HG03469 (cell line): ENCODE results near the gene ZNF555.
A peak's percentile ranks its signal among the peaks of the same experiment; 100 is the strongest.

Experiments used
- ATAC-seq: cut with Tn5 transposase; IDR thresholded peaks from one replicate; pipeline ENCODE4 v1.9.1; 2021; ENCODE audit warnings: mild to moderate bottlenecking, moderate library complexity, moderate number of reproducible peaks; ENCODE audit not compliant: unreplicated experiment

The ZNF555 gene

DNA sequence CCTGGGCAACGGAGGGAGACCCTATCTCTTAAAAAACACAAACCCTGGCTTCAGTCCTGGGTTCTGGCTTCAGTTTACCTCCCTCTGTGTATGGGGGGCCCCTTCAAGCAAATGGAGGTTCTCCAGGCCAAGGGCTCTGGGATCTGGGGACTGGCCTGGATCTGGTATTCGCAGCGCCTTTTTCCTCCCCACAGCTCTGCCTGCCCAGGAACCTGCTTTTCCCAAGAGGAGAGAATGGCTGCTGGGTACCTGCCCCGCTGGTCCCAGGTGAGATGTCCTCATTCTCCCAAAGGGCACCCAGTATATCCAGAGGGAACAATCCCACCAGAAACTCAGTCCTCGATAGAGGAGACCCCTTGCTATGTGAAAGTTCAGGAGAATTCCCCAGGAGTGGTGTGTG lies 18.4 kb upstream of the ZNF555 start:
- no peak for ATAC-seq

GRCh38 chr19:2823646-2824045 lies 17.6 kb upstream of the ZNF555 start:
- no peak for ATAC-seq

DNA sequence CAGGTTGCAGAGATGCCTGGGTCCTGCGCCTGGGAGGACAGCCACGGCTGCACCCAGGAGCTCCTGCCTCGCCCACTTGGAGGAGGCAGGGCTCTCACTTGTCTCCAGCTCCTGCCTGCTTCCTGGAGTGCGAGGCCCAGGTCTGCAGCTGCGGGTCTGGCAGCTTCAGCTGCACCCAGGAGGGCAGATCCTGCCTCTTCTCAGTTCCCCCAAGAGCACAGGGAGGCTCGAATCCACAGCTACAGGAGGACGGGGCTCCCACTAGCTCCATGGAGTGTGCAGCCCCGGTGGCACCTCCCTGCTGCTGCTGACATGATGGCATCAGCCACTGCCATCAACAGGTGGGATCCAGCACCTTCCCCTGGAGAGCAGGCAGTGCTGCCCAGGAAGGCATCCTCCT lies 17.1 kb upstream of the ZNF555 start:
- no peak for ATAC-seq

GRCh38 chr19:2827022-2827421 lies 14.3 kb upstream of the ZNF555 start:
- ATAC-seq: no peak

- no peak for ATAC-seq
These were observed 13.3 kb upstream of the ZNF555 start for GRCh38 chr19:2827840-2828489.

- no peak for ATAC-seq
These were observed 6.9 kb upstream of the ZNF555 start for GRCh38 chr19:2834294-2834871.

GRCh38 chr19:2837430-2837829 lies 3.8 kb upstream of the ZNF555 start:
- no peak for ATAC-seq

DNA sequence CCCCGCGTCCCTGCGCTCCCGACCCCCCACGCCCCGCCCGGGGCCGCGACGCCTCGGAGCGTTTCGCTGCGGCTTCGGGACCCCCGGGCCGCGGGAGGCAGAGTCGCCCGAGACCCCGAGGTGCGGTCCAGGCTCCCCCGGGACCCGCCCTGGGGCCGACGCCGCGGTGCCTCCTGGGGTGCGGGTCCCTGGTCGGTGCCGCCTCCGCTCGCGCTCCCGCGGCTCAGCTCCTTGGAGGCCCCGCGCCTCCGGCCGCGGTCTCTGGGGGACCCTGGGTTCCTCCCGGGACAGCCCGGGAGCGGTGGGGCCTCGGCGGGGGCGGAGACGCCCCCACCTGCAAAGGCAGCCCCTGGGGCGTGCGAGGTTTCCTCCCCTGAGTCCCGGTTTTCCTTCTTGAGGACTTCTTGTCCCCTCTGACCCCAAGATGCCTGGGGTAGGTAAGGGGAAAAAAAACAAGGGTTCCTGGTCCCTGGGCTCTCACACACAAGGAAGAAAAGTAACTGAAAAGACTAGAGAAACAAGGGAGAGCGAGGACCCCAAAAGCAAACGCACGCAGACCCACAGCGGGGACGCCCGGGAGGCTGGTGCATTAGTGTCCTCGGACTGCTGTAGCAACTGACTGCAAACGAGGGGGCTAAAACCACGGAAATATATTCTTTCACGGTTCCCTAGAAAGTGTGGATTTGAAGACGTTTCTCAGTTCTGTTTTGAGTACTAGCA lies 740 bp downstream of the ZNF555 start:
- ATAC-seq: peak; percentile 7

GRCh38 chr19:2845107-2845506 lies 3.8 kb downstream of the ZNF555 start:
- ATAC-seq: no peak

DNA sequence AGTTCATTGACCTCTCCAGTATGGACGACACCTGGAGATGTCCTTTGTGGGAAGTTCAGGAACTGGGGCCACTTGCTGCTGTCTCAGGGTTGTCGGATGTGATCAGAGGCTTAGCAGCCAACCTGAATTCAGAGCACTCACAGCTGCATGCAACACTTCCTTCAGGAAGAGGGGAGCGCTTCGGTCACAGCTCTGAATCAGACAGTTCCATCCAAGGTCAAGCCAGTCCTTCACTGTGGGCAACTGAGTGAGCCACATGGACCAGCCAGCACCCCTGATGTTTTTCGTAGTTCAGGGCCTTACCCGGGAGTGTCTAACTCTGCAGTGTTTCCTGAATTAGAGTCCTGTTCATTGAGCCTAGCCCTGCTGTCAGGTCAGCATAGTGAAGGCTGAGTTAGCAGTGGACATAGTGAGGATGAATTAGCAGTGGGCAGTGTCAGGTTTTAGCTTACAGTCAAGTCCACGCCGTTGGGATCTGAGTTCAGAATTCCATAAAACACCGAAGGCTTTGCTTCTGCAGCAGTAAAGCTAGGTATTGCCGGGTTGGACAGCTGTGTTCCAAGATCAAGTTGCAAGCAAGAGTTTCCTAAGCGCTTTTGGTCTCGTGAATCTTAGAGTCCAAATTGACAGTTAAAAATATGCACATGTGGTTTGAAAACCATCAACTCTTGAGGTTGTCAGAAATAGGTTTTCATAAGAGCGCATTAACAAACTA lies 5.1 kb downstream of the ZNF555 start:
- ATAC-seq: no peak

DNA sequence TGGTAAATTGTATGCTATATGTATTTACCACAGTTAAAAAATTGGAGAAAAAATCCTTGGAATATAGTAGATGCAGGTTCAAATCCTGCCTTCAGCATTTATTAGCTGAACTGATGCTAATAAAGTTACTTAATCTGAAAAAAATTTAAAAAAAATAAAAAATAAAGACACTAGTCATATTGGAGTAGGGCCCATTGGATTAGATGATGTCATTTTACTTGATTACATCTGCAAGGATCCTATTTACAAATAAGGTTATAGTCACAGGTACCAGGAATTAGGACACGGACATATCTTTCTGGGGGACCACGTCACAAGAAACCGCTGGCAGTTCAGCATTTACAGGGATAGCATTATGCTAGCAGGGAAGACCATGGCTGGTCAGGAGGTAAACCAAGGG lies 6.2 kb downstream of the ZNF555 start:
- no peak for ATAC-seq

GRCh38 chr19:2848616-2849015 lies 7.3 kb downstream of the ZNF555 start:
- ATAC-seq: no peak

- ATAC-seq: no peak
These were observed 9.1 kb downstream of the ZNF555 start for GRCh38 chr19:2850256-2850925.

DNA sequence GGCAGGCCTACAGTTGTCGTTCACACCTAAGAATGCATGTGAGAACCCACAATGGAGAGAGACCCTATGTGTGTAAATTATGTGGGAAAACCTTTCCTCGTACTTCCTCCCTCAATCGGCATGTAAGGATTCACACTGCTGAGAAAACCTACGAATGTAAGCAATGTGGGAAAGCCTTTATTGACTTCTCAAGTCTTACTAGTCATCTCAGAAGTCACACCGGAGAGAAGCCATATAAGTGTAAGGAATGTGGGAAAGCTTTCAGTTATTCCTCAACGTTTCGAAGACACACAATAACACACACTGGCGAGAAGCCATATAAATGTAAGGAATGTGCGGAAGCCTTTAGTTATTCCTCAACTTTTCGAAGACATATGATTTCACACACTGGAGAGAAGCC lies 11.3 kb downstream of the ZNF555 start:
- no peak for ATAC-seq

- no peak for ATAC-seq
These were observed 11.8 kb downstream of the ZNF555 start for GRCh38 chr19:2853015-2853606.

- ATAC-seq: no peak
These were observed 13.6 kb downstream of the ZNF555 start for GRCh38 chr19:2854849-2855248.

DNA sequence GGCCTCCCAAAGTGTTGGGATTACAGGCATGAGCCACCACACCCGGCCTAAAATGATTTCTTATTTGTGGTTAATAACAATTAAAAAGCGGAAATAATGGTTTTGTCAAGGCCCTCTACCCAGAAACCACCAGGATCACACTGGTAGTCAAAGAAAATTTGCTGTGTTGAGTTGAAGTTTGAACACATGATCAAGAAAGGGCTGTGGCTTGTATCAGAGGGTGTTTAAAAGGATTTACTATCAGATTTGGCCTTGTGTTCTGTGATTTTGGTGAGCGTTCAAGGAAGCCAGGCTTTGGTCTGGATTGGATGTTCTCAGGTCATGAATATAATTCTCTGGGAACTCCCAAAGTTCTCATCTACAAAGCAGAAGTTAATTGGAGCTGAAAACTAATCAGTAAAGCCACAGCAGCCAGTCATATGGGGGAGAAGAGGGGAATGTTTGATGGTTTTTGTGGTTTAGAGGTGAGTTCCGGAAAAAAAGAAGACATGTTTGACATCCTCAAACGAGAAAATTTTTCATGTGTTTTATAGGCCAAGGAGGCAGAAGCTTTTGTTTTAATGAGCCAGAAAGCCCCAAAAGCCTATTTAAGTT lies 15.3 kb downstream of the ZNF555 start:
- no peak for ATAC-seq

DNA sequence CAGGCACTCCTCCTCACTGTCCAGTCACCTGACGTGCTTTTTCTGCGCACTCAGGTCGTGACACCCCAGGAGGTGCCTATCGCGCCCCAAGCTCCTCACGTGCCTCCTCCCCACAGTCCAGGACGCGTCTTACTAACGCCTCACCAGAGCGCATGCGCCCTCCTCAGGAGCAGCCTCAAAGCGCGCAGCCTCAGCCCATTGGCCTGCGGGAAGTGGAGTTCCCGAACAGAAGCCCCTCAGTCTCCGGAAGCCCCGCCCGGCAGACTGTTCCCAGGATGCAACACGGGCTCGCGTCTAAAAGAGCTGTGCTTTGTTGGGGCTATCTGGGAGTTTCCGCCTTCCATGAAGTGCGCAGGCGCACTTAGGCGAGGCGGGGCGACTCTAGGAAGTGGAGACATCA lies 17.6 kb downstream of the ZNF555 start:
- no peak for ATAC-seq

- no peak for ATAC-seq
These were observed 22.5 kb downstream of the ZNF555 start for GRCh38 chr19:2863816-2864215.

DNA sequence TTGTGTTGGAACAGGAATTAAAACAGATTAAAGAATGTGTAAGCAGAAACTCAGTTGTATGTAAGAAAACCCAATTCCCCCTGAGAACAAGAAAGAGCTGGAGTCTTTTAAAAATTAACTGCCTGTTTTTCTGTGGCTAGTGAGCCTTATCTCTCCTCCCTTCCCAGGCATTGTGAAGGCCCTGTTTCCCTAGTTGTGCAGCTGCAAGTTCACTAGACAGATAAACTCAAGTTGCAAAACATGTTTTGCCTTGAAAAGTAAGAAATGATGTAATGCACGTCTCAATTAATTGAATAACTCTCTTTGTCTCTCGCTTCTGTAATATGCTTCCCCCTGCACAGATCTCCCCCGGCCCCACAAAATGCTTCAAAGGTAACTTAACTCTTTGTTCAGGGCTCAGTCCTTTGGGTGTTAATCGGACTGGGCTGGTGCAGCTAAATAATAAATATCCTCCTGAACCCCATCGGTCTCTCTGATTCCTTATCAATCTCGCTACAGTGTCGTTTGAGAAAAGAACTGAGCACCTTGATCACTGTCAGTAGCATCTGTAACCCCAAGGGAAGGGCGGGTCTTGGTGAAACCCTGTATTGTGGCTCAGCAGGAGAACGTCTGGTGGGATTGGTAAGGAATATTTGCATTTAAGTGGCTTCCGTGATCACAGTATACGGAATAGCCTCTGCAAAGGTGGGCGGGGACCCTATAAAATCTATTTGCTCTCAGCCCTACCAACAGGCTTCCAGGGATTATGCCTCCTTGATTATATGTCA lies 24.2 kb downstream of the ZNF555 start:
- ATAC-seq: no peak
